ENCODE results near the gene ZNF385A. TPM values are rescaled to one million over a fixed set of nuclear protein-coding genes. Genes with fewer than 3 reads are reported as not detected.

The ZNF385A gene
- total and polyA plus RNA-seq, 2 of the 8 experiments (the other 6 are each of a cell fraction or from before 2014, with no cell fraction given), result 5.2 to 14.3 TPM

- TF ChIP-seq CHD7 (IDR thresholded peaks at IDR 0.05; ENCODE audit: insufficient replicate concordance, low read length), result no peak
- no peak for TF ChIP-seq SRF (IDR thresholded peaks at IDR 0.05; ENCODE audit: low read depth, low read length)
- no peak for TF ChIP-seq KDM1A (IDR thresholded peaks at IDR 0.05; ENCODE audit: borderline replicate concordance, low read length)
- no peak for TF ChIP-seq CTBP2 (IDR thresholded peaks at IDR 0.05; ENCODE audit: borderline replicate concordance, insufficient read depth, insufficient read length, low read length)
- TF ChIP-seq POU5F1 (IDR thresholded peaks at IDR 0.05; ENCODE audit: low read depth, low read length), result no peak
- TF ChIP-seq, protein P1, sequence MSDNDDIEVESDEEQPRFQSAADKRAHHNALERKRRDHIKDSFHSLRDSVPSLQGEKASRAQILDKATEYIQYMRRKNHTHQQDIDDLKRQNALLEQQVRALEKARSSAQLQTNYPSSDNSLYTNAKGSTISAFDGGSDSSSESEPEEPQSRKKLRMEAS (IDR thresholded peaks at IDR 0.05), result no peak
- TF ChIP-seq EZH2 (IDR thresholded peaks at IDR 0.05; ENCODE audit: low read depth, low read length, severe bottlenecking), result no peak
- TF ChIP-seq ATF3 (IDR thresholded peaks at IDR 0.05; ENCODE audit: insufficient read depth, low read depth, low read length), result no peak
- TF ChIP-seq SP4 (IDR thresholded peaks at IDR 0.05; ENCODE audit: low read length), result no peak
- no peak for TF ChIP-seq EP300 (IDR thresholded peaks at IDR 0.05; ENCODE audit: borderline replicate concordance in 1 of 2, low read depth in 2 of 2, low read length in 2 of 2)
- no peak for TF ChIP-seq GTF2F1 (IDR thresholded peaks at IDR 0.05; ENCODE audit: borderline replicate concordance, low read depth, low read length)
These were observed 54.8 kb downstream of the ZNF385A start (continued) for GRCh38 chr12:54329759-54330158.
